Stimulated activated naive B cell treated with anti-CD40 and anti-IgM and Interleukin-4, amounts not matched to agents 10 μg/mL and 1 μg/mL and 100 μg/mL, for 72 hours (primary cell): ENCODE data around the gene EP400.

ENCODE experiments used
- ATAC-seq, 2 donors: fragments of 150-1000 bp; cut with Tn5 transposase; replicated peaks; 2 replicates each; pipeline ENCODE4 v1.10.0; 2021; ENCODE audit warnings: moderate library complexity in 1 of 2
- DNase-seq: peaks from one replicate; pipeline ENCODE4 v3.0.0; 2021
- H3K27ac Mint-ChIP-seq: one replicate; pipeline ENCODE4 v1.8.0; 2022; ENCODE audit warnings: mild to moderate bottlenecking, mixed read lengths
- H3K27me3 Mint-ChIP-seq, 2 donors: one replicate each; pipeline ENCODE4 v1.8.0; 2022; ENCODE audit warnings: mixed read lengths in 2 of 2
- H3K36me3 Mint-ChIP-seq, 2 donors: one replicate each; pipeline ENCODE4 v1.8.0; 2022; ENCODE audit warnings: mixed read lengths in 2 of 2, mild to moderate bottlenecking in 1 of 2
- H3K4me1 Mint-ChIP-seq, 2 donors: one replicate each; pipeline ENCODE4 v1.8.0; 2022; ENCODE audit warnings: mixed read lengths in 2 of 2, mild to moderate bottlenecking in 1 of 2
- H3K4me3 Mint-ChIP-seq, 2 donors: one replicate each; pipeline ENCODE4 v1.8.0; 2022; ENCODE audit warnings: mild to moderate bottlenecking in 2 of 2, mixed read lengths in 2 of 2, moderate library complexity in 1 of 2
- H3K9me3 Mint-ChIP-seq, 2 donors: one replicate each; pipeline ENCODE4 v1.8.0; 2022; ENCODE audit warnings: mixed read lengths in 2 of 2, mild to moderate bottlenecking in 1 of 2

The EP400 gene

DNA sequence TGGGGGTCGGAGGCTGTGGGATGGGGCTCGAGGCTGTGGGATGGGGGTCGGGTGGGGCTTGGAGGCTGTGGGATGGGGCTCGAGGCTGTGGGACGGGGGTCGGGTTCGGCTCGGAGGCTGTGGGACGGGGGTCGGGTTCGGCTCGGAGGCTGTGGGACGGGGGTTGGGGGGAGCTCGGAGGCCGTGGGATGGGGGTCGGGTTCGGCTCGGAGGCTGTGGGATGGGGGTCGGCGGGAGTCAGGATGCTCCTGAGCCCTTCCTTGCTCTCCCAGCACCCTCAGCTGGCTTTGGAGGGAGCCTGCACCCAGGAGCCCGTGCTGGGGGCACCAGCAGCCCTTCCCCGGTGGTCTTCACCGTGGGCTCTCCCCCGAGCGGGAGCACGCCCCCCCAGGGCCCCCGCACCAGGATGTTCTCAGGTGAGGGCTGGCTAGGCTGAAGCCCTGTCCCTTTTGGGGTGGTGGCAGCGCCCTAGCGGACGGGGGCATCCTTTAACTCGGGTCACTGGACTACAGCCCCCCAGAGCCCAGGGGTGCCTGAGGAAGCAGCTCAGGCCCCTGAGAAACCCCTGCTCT, 32.5 kb upstream of the EP400 start:
- no peak overlapping the region for H3K4me3 Mint-ChIP-seq
- H3K4me1 Mint-ChIP-seq = no peaks in the 10 kb centered on the region
- H3K9me3 Mint-ChIP-seq = no peaks in the 10 kb centered on the region
- peaks cover 11 to 23% of the 10 kb centered on the region in 2 donors for H3K36me3 Mint-ChIP-seq
- ATAC-seq (no peak), DNase-seq (no peak)
- no peak overlapping the region for H3K27ac Mint-ChIP-seq
- no peaks in the 10 kb centered on the region for H3K27me3 Mint-ChIP-seq

GRCh38 chr12:131917711-131918306, 31.9 kb upstream of the EP400 start:
- no peak overlapping the region for H3K27ac Mint-ChIP-seq
- no peak for ATAC-seq
- no peak for DNase-seq
- H3K36me3 Mint-ChIP-seq = peaks cover 11 to 23% of the 10 kb centered on the region in 2 donors
- H3K27me3 Mint-ChIP-seq = no peaks in the 10 kb centered on the region
- H3K4me1 Mint-ChIP-seq = peaks cover 3 to 5% of the 10 kb centered on the region in 2 donors
- no peaks in the 10 kb centered on the region for H3K9me3 Mint-ChIP-seq
- no peak overlapping the region for H3K4me3 Mint-ChIP-seq

GRCh38 chr12:131918311-131919050, 31.3 kb upstream of the EP400 start:
- H3K4me3 Mint-ChIP-seq = no peak overlapping the region
- H3K4me1 Mint-ChIP-seq = peaks cover 7 to 11% of the 10 kb centered on the region in 2 donors
- no peaks in the 10 kb centered on the region for H3K9me3 Mint-ChIP-seq
- no peak overlapping the region for H3K27ac Mint-ChIP-seq
- ATAC-seq (no peak), DNase-seq (no peak)
- H3K36me3 Mint-ChIP-seq = peaks cover 11 to 23% of the 10 kb centered on the region in 2 donors
- H3K27me3 Mint-ChIP-seq = no peaks in the 10 kb centered on the region

DNA sequence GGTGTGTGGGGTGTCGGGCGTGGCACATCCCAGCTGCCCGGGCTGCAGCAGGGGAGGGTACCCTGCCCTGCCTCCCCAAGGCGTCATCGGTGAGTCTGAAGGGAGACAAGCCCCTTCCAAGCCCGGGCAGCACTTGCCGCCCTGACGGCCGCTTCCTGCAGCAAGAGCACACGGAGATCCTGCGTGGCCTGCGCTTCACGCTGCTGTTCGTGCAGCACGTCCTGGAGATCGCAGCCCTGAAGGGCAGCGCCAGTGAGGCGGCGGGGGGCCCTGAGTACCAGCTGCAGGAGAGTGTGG, 30.7 kb upstream of the EP400 start:
- H3K4me1 Mint-ChIP-seq = peaks cover 7 to 12% of the 10 kb centered on the region in 2 donors
- H3K36me3 Mint-ChIP-seq = peaks cover 11 to 23% of the 10 kb centered on the region in 2 donors
- H3K4me3 Mint-ChIP-seq = no peak overlapping the region
- ATAC-seq (no peak), DNase-seq (no peak)
- no peak overlapping the region for H3K27ac Mint-ChIP-seq
- H3K9me3 Mint-ChIP-seq = no peaks in the 10 kb centered on the region
- H3K27me3 Mint-ChIP-seq = no peaks in the 10 kb centered on the region

DNA sequence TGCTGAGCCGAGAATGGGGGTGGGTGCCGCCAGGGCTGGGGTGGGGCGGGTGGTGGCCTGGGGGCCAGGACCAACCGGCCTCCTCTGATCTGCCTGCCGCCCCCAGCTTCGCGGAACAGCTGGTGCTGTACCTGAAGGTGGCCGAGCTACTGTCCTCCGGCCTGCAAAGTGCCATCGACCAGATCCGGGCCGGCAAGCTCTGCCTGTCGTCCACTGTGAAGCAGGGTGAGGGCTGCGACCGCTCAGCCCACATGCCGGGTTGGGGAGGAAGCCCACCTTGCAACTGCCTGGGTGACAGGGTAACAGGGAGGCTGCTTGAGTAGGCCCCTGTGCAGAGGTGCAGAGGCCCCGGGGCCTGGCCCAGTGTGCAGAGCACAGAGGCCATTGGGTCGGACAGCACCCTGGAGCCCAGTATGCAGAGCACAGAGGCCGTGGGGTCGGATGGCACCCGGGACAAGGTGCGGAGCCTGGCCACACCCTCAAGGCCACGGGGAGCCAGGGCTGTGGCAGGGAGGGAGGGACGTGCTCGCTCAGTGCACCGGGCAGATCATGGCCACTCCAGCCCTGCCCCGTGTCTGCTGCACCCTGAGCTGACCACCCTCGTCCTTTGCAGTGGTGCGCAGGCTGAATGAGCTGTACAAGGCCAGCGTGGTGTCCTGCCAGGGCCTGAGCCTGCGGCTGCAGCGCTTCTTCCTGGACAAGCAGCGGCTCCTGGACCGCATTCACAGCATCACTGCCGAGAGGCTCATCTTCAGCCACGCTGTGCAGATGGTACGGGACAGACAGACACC, 30.2 kb upstream of the EP400 start:
- H3K4me3 Mint-ChIP-seq = no peak overlapping the region
- DNase-seq = no peak
- H3K4me1 Mint-ChIP-seq = peaks cover 11 to 18% of the 10 kb centered on the region in 2 donors
- H3K9me3 Mint-ChIP-seq = no peaks in the 10 kb centered on the region
- ATAC-seq = no peak
- H3K36me3 Mint-ChIP-seq = peaks cover 11 to 19% of the 10 kb centered on the region in 2 donors
- no peaks in the 10 kb centered on the region for H3K27me3 Mint-ChIP-seq
- H3K27ac Mint-ChIP-seq = no peak overlapping the region

GRCh38 chr12:131920157-131920508, 29.6 kb upstream of the EP400 start:
- ATAC-seq (no peak), DNase-seq (no peak)
- H3K27me3 Mint-ChIP-seq = no peaks in the 10 kb centered on the region
- peaks cover 9 to 15% of the 10 kb centered on the region in 2 donors for H3K36me3 Mint-ChIP-seq
- no peak overlapping the region for H3K27ac Mint-ChIP-seq
- H3K4me3 Mint-ChIP-seq = no peak overlapping the region
- H3K4me1 Mint-ChIP-seq = peaks cover 15 to 24% of the 10 kb centered on the region in 2 donors
- no peaks in the 10 kb centered on the region for H3K9me3 Mint-ChIP-seq

- Mint-ChIP-seq H3K4me1 (peaks cover 15 to 25% of the 10 kb centered on the region in 2 donors), H3K27ac (no peak overlapping the region), H3K36me3 (peaks cover 7 to 10% of the 10 kb centered on the region in 2 donors), H3K27me3 (no peaks in the 10 kb centered on the region), H3K4me3 (no peak overlapping the region), H3K9me3 (no peaks in the 10 kb centered on the region)
- no peak for ATAC-seq
- no peak for DNase-seq
These were observed 28.6 kb upstream of the EP400 start for GRCh38 chr12:131920902-131921840.

DNA sequence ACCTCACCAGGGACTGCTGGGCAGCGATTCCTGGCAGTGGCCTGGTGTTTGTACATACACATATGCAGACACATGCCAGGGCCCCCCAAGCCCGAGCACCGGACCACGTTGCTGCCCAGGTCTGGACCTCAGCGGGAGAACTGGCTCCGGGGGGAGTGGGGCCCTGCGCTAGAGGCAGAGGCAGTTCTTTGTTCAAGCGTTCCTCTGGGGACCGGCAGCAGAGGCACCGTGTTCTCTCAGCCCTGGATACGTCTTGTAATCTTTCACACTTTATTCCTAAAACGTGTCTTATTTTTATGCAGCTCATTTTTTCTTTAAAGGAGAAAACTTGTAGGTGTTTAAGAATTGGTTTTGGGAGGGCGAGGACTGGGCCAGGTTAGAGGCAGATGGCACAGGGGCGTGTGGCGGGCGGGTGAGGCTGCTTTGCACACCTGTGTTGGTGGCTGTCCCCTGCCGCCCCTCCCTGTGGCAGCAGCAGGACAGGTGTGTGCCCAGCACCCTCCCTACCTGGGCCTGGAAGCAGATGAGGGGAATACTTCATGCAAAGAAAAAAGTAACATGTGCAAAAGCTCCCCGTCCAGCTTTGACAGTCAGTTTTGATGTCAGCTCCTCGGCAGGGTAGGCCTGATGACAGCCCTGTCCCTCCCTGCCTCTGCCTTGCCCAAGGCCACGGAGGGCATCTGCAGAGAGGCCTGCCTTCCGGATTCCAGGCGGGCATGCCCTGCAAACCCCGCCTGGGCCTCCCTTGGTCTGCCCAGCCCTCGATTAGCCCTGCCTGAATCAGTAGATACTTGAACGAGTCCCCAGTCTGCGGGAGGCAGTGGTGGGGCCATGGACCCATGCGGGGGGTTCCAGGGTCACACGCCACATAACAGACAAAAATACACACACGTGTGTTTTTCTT, 27.6 kb upstream of the EP400 start:
- peaks cover 16 to 25% of the 10 kb centered on the region in 2 donors for H3K4me1 Mint-ChIP-seq
- ATAC-seq (no peak), DNase-seq (no peak)
- no peak overlapping the region for H3K4me3 Mint-ChIP-seq
- H3K27me3 Mint-ChIP-seq = no peaks in the 10 kb centered on the region
- peaks cover 3 to 5% of the 10 kb centered on the region in 2 donors for H3K36me3 Mint-ChIP-seq
- no peak overlapping the region for H3K27ac Mint-ChIP-seq
- no peaks in the 10 kb centered on the region for H3K9me3 Mint-ChIP-seq

DNA sequence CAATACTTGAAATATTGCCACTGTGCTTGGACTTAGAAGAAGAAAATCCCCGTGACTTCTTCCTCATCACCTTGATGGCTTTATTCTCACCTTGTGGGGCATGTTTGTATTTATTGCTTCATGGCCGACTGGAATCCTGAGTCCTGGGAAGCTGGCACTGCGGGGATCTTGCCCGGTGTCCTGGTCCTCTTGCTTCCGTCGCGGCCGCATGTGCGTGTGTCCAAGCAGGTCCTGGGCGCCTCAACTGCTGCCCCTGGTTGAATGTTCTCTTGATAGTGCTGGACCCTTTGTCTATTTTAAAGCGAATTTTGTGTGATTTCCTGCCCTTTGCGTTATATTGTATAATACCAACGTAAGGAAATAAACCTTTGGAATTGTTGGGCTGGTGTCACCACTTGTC, 27.0 kb upstream of the EP400 start:
- Mint-ChIP-seq H3K9me3 (no peaks in the 10 kb centered on the region), H3K27ac (no peak overlapping the region), H3K4me1 (peaks cover 19 to 29% of the 10 kb centered on the region in 2 donors), H3K4me3 (no peak overlapping the region), H3K36me3 (peaks cover 3 to 5% of the 10 kb centered on the region in 2 donors), H3K27me3 (no peaks in the 10 kb centered on the region)
- DNase-seq (no peak), ATAC-seq (no peak)

- Mint-ChIP-seq H3K36me3 (peaks cover 3 to 5% of the 10 kb centered on the region in 2 donors), H3K4me1 (peaks cover 22 to 34% of the 10 kb centered on the region in 2 donors), H3K4me3 (no peak overlapping the region), H3K27me3 (no peaks in the 10 kb centered on the region), H3K27ac (peak overlapping the region; percentile 25), H3K9me3 (no peaks in the 10 kb centered on the region)
- DNase-seq (peak; percentile 70), ATAC-seq (peak; percentile 88 to 89)
These were observed 26.5 kb upstream of the EP400 start for GRCh38 chr12:131923260-131923659.

GRCh38 chr12:131927110-131928079, 22.3 kb upstream of the EP400 start:
- no peak for DNase-seq

DNA sequence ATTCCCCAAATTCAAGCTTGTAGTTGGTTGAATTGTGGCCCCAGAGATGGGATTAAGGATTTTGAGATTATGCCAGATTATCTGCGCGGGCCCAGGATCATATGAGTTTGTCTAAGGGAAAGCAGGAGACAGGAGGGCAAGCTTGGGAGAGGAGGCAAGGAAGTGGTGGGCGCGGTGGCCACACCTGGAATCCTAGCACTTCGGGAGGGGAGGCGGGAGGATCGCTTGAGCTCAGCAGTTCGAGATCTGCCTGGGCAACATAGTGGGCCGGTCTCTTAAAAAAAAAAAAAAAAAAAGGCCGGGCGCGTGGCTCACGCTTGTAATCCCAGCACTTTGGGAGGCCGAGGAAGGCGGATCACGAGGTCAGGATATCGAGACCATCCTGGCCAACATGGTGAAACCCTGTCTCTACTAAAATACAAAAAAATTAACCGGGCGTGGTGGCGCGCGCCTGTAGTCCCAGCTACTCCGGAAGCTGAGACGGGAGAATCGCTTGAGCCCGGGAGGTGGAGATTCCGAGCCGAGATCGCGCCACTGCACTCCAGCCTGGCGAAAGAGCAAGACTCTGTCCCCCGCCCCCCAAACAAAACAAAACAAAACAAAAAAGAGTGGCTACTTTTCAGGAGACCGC, 21.5 kb upstream of the EP400 start:
- peak; percentile 13 to 16 for ATAC-seq

More at GRCh38 chr12:131927110-131928079, 22.3 kb upstream of the EP400 start:
- peak overlapping the region; percentile 87 for H3K27ac Mint-ChIP-seq
- ATAC-seq = no peak
- peaks cover 10 to 13% of the 10 kb centered on the region in 2 donors for H3K36me3 Mint-ChIP-seq
- H3K4me3 Mint-ChIP-seq = peak overlapping the region; percentile 90 to 99
- no peaks in the 10 kb centered on the region for H3K27me3 Mint-ChIP-seq
- H3K4me1 Mint-ChIP-seq = peaks cover 28 to 46% of the 10 kb centered on the region in 2 donors
- no peaks in the 10 kb centered on the region for H3K9me3 Mint-ChIP-seq

More for the DNA sequence above, 21.5 kb upstream of the EP400 start:
- Mint-ChIP-seq H3K27me3 (no peaks in the 10 kb centered on the region), H3K36me3 (peaks cover 15 to 18% of the 10 kb centered on the region in 2 donors), H3K27ac (peak overlapping the region; percentile 100), H3K4me3 (peak overlapping the region; percentile 90 to 99), H3K4me1 (peaks cover 23 to 38% of the 10 kb centered on the region in 2 donors), H3K9me3 (no peaks in the 10 kb centered on the region)
- no peak for DNase-seq
